HG03060 (cell line): Measurements from ENCODE around the gene HACD2.
"Not testable (repeated sequence)": the region's sequence is repeated elsewhere in the genome, so short reads cannot be mapped to it uniquely, and the experiment has no call there.

Experiments used
- ATAC-seq: cut with Tn5 transposase; IDR thresholded peaks from one replicate; pipeline ENCODE4 v1.9.1; 2021; ENCODE audit warnings: low read depth, moderate number of reproducible peaks; ENCODE audit not compliant: unreplicated experiment

Gene HACD2

DNA sequence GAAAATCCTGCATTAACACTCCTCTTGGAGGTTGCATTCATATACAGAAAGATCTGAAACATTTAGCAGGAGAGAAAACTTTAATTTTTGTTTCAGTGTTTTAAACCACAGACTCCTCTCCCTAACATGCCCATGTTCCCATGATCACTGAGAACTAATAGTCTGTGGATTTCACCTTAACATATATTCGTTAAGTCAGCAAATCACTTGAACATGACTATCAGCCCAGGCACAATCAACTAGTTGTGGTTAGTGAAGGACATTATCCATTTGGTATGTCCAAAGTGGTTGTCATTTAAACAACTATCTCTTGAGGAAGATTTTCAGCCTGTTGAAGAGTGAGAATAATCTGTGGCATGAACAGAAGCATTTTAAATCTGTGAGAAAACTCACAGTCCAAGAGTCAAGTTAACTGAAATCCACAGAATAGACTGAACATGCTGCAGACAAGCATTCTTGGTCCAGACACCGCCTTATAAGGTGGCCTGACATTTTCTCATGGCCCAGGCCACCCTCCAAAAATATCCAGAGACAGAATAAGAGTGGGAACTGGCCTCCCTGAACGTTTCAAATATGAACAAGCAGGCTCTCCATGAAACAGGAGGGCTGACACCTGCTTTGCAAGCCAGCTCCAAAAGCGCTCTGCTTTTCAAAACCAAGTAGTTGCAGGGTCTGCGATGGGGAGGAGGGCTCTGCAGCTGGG lies 96.1 kb downstream of the HACD2 start:
- ATAC-seq: no peak

GRCh38 chr3:123487063-123487462 lies 97.8 kb downstream of the HACD2 start:
- not testable (repeated sequence) for ATAC-seq

DNA sequence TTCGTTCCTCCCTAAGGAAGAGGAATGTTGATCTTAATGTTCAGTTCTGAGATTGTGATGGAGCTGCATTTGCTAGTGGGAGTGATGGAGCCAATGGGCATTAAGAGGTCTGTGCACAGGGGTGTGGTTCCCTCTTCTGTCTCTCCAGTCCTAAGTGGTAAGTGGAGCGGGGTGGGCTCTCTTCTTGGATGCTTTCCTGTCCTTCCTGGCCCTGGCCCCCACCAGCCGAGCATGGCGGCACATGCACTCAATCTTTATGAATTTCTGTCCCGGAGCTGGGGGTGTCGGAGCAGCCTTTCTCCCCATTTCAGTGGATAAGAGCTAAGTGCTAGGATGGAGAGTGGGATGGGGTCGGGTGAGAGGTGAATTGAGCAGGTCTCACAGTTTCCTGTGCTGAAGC lies 98.4 kb downstream of the HACD2 start:
- no peak for ATAC-seq

GRCh38 chr3:123485551-123485950 lies 99.3 kb downstream of the HACD2 start:
- ATAC-seq: no peak

GRCh38 chr3:123483146-123483545 lies 101.7 kb downstream of the HACD2 start:
- no peak for ATAC-seq

- no peak for ATAC-seq
Measured at GRCh38 chr3:123481722-123482457, 103.0 kb downstream of the HACD2 start.

DNA sequence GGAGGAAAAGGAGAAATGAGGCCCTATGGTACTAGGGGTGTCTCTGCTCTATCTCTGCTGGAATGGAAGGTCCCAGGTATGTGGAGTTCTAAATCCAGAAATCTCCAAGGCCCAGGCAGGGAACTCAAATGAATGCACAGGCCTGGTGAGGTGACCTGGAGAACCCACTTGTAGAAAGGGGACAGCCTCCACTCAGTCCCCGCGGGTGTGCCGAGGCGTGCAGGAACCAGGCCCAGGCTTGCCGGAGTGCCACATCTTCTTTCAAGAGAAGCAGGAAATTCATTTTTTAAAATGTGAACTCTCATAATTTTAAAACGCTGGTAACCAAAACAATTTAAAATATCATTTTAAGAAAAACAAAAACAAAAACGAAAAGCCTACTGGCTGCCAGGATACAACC lies 103.8 kb downstream of the HACD2 start:
- no peak for ATAC-seq

GRCh38 chr3:123480428-123480827 lies 104.4 kb downstream of the HACD2 start:
- no peak for ATAC-seq

DNA sequence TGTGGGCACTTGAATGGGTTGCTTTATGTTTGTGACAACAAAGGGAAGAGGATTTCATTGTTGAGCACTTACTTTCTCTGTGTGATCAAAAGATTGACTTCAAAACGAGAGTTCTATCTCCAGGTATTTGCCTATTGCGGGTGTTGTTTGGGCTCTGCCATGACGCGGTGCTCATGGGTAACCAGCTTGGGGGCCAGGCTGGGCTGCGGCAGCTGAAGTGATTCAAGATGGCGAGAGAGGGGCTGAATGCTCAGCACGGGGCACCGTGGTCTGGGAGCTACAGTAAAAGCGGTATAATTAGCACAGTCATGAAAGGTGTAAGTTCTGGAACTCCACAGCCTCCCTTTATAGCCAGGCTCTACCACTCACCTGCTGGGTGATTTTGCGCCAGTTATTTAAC lies 105.0 kb downstream of the HACD2 start:
- no peak for ATAC-seq

- ATAC-seq: no peak
Measured at GRCh38 chr3:123478314-123478713, 106.5 kb downstream of the HACD2 start.

- no peak for ATAC-seq
Measured at GRCh38 chr3:123476967-123477750, 107.7 kb downstream of the HACD2 start.

GRCh38 chr3:123475786-123476185 lies 109.1 kb downstream of the HACD2 start:
- no peak for ATAC-seq

DNA sequence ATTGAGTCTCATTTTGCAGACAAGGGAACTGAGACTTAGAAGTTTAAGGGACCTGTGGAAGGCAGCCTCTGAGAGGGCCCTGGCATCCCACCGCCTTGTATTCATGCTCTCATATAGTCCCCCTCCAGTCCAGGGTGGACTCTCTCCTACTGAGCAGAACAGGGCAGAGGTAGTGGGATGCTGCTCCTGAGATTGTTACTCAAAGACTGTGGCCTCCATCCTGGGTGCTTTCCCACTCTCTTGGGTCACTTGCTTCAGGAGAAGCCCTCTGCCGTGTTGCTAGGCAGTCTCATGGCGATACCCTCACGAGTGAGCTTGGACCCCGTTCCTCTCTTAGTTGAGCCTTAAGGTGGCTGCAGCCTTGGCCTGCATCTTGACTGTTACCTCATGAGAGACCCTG lies 113.7 kb downstream of the HACD2 start:
- ATAC-seq: no peak

GRCh38 chr3:123469323-123469995 lies 115.4 kb downstream of the HACD2 start:
- no peak for ATAC-seq

DNA sequence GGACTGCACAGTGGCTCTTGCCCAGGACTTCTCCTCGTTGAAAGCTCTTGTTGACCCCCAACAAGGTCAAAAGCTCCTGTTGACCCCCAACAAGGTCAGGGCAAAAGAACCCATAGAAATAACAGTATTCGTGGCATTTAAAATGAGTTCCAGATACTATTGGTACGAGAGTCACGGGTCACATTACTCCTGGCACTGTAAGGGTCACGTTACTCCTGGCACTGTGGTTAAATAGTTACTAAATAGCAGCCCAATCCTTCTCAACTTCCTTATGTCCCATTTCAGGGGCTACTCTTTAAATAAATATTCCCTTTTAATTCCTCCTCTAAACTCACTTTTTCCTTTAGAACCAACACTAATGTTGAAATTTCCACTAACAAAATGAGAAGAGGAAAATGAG lies 117.8 kb downstream of the HACD2 start:
- ATAC-seq: no peak

GRCh38 chr3:123464211-123464610 lies 120.6 kb downstream of the HACD2 start:
- no peak for ATAC-seq

- no peak for ATAC-seq
Measured at GRCh38 chr3:123459862-123460261, 125.0 kb downstream of the HACD2 start.

DNA sequence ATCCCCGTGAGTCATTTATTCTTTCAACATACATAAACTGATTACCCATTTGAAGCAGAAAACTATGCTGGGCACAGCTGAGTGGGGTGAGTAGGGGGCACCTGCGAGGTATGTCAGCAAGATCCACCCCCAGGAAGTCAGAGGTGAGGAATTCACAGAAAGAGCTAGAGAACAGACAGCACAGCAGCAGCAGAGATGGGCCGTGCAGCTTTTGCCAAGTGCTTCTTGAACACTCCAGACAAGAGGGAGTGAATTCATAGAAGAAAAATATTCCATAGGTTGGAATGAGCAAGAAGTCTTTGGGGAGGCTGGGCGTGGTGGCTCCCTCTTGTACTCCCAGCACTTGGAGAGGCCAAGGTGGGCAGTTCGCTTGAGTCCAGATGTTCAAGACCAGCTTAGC lies 126.6 kb downstream of the HACD2 start:
- ATAC-seq: no peak

DNA sequence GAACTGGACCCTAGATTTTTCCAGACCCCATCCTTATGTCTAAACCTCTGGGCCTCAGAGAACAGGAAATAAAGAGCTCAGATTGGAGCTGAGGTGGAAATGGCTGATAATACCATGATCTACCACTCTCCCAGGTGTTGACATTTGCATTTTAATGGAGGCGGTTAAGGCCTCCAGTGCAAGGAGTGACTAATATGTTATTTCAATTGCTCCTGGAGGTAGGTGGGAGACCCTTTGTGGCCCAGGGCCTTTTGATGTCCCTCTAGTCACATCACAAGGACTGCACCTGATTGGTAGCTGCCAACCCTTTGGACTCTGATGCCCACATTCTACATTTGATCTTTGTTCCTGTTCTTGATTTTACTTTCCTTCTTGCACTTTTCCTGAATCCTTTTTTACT lies 127.0 kb downstream of the HACD2 start:
- no peak for ATAC-seq

- ATAC-seq: no peak
Measured at GRCh38 chr3:123453675-123454074, 131.2 kb downstream of the HACD2 start.

DNA sequence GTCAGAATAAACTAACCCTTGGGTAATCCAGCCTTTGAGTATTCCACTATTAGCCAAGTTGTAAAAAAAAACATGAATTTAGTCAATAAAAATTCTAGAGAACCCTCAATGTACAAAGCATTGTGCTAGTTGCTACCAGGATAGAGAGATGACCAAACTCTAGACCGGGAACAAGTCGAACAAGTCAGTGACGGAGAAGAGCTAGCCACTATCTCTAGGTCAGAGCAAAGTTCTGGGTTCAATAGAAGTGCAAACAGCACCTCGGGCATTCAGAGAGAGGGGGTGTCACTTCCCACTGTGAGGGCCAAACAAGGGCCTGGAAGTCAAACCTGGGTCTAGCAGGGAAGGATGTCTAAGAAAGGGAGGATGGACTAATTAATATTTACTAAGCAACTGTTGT lies 133.7 kb downstream of the HACD2 start:
- ATAC-seq: no peak
